ENCODE results near the gene NT5E.

NT5E gene

DNA sequence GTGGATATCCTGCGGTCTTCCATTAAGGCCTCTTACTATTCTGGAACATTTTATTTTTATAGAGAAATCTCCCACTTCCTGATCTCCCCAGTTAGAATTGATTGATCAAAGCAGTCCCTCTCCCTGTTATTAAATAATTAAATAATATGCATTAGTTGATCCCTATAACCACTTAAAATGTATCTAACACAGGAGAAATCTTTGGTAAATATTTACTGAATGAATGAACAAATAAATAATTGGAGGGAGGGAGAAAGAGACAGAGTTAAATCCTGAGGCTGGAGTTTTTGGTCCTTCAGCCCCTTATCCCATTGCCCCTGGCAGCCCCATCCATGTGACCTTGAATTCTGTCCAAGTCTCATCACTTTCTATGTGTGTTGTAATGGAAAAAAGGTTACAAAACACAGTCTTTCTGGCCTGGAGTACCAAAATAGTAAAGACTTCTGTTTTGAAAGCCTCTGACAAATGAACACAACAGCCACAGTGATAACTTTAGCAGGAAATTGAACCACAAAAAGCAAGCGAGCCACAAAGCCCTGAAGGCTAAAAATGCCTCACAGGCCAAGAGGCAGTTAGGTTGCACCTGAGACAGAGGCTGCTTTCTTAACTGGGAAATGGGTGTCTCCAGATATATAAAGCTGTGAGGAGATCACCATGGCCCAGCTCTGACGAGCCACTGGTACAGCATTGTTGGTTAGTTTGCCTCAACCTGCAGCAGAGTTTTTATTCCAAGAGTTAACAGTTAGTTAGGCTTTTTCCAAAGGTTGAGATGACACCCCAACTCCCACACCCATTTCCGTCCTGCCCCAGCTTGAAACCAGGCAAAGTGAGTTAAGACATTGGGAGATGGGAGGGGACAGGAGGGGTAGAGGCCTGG, 11.3 kb downstream of the NT5E start:
- no peak for DNase-seq

DNA sequence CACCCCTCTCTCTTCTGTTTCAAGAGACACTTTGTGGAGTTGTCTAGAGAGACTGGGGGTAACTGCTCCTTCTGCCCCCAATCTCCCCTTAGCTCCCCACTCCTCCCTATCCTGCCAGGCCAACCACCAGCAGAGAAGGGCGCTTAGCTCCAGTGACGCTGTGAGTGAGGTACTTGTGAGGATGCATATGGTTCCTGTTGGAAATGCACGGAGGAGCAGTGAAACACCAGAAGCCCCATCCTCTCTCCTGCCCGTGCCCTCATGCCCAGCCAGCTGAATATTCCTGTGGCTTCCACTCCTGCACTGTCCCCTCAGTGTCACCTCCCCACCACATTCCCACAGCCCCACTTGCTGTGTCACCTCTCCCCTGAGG, 11.9 kb downstream of the NT5E start:
- DNase-seq = no peak

DNA sequence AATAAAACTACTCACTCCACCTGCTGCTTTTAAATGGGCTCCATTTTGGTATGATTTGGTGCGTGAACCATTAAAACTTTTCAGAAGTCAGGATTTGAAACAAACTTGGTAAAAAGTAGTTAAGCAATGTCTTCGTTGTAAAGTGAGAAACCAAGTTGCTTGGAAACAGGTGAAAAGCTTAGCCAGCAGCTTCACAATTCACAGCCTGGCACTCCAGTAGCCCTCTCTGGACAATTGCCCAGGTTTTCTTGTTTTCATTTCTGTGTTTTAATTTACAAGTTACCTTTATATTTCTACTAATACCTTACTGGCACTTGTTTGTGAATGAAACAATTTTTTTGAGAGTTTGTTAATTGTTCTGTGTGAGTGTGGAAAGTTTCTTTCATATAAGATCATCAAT, 12.8 kb downstream of the NT5E start:
- no peak for DNase-seq

DNA sequence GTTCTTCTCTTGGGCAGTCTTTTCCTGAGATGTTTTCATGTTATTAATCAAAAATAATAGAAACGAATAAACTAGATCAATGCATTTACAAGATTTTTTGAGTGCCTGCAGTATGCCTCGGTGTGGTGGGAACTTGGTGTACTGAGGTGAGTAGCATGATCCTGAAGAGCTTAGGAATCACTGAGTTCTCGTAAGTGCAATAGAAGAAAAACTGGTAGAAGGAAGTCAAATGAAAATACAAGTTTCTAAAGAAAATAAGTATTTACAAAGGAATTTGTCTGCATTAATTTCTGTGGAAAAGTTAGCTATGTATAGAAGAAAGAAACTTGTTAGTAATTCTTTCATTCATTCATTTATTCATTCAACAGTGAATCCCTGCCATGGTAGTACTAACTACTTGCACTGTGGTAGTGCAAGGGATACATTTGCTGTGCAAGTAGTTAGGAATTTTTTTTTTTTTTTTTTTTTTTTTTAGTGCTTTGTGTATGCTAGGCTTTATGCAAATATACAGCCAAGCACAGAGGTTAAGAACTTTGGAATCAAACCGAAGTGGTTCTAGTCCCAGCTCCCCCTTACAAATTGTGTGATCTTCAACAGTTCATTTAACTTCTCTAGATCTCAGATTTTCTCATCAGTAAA, 13.9 kb downstream of the NT5E start:
- DNase-seq = no peak

DNA sequence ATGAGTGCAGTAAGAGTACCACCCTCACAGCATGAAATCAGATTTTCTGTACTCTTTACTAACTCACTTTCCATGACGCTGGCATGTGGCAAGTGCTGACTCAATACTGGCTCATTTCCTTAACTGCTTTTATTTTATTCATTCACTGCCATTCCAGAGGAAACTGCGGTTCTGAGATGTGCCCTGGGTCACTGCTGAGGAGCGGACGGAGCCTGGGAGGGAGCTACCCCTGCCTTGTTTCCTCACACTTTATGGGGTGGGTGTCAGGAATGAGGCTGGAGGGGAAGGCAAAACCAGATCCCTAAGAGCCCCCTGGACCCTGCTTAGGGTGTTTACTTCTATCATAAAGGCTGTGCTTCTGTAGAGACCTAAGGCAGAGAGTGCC, 14.4 kb downstream of the NT5E start:
- DNase-seq = no peak

DNA sequence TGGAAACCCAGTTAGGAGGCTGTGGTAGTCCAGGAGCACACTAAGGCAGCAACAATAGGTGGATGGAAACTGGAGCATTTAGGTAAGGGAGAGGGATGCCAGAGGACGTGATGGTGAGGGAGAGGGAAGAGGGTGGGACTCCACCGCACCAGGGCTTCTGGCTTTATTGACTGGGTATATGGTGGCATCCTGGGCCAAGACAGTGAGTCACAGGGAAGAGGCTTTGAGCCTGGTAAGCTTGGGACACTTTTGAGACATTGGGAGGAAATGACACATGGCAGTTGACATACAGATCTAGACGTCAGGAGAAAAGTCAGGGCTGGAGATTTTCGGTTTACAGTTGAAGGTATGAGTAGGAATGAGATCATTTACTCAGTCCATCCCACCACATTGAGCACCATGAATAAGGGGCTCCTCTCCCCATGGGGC, 14.9 kb downstream of the NT5E start:
- no peak for DNase-seq

DNA sequence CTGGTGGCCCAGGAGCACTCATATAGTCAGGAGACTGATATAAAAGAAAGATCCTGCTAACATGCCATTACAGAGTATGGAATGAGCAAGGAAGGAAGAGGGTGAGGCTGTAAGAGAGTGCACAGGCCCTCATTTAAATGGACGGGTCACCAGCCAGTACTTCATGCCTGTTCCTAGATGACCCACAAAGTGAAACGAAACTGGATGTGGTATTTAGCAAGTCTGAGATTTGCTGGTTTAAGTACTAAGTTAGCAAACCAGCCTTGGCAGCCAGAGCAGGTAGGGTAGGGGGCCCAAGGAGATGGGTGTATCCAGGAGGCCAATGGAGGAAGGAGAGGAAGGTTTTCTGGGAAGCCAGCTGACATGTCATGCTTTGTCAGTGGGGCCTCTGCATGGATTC, 15.9 kb downstream of the NT5E start:
- no peak for DNase-seq

DNA sequence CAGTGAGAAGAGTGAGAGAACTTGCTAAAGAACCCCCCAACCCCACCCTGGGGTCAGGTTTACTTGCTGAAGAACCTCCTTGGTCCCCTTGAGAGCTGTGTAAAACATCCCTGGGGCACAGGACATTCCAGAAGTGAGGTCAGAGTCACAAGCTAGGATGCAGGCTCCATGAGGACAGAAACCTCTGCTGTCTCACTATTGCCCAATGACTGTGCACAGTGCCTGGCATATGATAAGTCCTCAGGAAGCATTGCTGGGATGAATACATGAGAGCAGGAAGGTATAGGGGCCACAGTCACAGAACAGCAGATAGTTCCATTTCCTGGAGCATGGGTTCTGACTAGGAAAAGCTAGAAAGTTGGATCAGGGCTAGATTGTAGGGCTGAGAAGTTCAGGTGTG, 18.4 kb downstream of the NT5E start:
- no peak for DNase-seq

DNA sequence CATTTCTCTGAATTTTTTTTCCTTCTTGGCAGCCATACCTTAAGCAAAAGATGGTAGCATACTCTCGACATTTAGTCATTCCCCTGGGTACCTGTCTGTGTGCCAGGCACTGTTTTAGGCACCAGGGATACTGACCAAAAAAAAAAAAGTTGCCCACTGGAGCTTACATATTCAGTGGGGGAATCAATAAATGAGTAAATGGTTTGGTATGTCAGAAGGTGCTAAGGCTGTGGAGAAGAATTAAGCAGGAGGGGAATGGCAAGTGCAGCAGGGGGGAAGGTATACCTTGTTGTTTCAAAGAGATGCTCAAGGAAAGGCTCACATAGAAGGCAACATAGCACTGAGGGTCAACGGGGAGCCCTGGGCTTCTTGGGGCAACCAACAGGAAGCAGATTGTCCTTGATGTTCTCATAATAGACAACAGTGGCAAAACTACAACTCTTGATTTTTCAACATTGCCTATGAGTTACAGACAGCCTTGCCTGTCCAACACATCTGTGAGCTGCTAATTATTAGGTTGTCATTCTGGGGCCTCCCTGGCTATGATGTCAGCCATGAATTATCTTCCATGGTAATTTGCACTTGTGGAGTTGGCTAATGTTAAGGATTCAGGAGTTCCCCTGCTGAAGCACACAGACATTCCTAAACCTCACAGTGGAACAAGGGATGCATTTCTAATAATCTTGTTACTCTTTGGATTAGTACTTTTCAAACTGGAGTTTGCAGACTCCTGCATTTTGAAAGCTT, 19.6 kb downstream of the NT5E start:
- no peak for DNase-seq

DNA sequence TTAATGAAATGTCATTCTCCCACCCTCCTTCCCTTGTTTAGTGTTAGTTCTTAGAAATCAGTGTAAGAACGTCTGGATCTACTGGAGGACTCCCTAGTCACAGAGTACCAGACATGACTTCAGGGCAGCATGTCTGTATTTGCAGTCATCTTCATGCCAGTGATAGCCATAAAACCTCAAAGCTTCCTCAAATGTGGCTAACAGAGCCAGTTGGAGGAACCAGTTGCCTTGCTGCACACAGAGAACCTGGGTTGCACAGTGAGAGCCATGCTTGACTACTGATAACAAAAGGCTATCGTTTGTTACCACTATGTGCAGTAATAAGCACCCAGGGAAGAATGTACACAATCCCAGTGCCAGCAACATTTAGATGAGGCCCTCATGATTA, 20.1 kb downstream of the NT5E start:
- no peak for DNase-seq

DNA sequence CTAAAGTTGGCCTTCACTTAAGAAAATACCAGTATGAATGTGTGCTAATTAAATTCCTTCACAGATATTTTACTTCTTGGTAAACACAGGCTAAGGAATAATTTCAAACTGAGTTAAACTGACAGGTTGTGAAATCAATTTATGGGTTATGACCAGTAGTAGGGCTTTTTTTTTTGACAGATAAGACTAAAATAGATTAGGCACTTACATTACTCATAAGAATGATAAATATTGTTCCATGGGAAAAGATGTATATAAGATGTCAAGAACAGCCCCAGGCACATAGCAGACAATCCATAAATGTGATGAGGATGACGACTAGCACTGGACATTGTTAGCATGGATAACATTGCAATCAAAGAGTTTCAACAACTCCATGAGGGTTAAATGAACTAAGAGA, 22.9 kb downstream of the NT5E start:
- no peak for DNase-seq

DNA sequence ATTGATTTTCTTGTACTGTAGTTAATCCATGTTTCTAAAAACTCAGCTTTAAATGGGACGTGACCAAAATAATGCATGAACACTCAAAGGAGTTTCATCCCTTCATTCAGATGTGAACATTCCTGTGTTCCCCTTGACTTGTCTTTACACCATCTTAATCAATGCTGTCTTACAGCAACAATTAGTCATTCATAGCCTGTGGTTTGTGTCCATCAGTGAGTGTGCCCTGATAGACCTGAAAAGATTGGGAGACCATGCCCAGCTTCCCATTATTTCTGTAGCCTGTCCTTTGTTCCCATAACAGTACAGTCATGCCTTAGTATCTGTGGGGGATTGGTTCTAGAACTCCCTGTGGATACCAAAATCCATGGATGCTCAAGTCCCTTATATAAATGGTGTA, 23.9 kb downstream of the NT5E start:
- DNase-seq = no peak

DNA sequence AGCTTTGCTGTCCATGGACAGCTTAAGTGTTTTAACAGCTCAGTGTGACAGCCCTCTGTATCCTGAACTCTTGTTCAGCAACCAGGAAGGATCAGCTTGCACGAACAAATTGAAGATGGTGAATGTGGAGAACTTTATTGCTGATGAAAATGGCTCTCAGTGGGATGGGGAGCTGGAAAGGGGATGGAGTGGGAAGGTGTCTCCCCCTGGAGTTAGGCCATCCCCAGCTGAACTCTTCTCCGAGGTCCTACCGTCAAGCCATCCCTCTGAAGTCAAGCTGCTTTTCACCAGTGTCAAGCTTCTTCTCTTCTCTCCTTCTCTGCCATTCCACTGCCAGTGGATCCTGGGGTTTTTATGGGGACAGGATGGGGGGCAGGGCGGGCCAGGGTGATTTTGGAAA, 26.6 kb downstream of the NT5E start:
- no peak for DNase-seq

DNA sequence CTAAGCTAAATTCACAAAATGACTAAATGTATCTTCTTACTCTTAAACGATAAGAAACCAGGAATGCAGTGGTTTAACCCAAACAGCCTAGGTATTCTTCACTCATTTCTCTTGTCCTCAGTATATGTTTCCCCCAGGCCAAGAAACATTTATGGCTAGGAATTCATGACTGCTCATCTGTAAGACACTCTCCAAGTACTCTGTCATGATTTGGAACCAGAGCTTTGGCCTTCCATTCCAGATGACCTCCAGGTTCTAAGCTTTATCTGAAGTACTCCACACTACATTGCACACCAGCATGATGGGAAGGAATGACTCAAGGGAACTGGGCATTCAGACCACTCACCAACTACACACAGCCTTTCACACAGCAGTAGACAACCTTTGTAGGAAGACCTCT, 29.3 kb downstream of the NT5E start:
- DNase-seq = no peak

DNA sequence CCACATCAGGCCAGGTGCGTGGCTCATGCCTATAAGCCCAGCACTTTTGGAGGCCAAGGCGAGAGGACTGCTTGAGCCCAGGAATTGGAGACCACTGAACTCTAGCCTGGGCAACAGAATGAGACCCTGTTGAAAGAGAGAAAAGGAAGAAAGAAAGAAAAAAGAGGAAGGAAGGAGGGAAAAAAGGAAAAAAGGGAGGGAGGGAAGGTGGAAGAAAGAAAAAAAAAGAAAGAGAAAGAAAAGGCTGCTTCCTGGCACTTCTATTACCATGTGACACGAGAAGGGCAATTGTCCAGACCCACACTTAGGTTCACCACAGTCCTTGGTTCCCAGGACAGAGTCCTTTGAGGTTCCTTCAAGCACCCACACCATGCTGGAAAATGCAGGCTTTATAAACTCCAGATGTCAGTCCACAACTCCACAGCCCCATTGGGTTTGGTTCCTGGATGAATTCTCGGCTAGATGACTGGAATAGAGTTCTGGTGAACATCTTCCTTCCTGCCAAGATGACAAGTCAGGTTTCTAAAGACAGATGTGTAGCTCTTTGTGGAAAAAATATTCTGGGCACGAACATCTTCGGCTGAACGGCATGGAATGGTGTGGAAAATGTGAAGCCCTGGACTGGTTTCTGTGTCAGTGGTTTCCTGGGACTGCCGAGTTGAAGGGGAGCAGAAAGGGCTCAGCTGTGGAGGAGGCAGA, 32.5 kb downstream of the NT5E start:
- DNase-seq = no peak

DNA sequence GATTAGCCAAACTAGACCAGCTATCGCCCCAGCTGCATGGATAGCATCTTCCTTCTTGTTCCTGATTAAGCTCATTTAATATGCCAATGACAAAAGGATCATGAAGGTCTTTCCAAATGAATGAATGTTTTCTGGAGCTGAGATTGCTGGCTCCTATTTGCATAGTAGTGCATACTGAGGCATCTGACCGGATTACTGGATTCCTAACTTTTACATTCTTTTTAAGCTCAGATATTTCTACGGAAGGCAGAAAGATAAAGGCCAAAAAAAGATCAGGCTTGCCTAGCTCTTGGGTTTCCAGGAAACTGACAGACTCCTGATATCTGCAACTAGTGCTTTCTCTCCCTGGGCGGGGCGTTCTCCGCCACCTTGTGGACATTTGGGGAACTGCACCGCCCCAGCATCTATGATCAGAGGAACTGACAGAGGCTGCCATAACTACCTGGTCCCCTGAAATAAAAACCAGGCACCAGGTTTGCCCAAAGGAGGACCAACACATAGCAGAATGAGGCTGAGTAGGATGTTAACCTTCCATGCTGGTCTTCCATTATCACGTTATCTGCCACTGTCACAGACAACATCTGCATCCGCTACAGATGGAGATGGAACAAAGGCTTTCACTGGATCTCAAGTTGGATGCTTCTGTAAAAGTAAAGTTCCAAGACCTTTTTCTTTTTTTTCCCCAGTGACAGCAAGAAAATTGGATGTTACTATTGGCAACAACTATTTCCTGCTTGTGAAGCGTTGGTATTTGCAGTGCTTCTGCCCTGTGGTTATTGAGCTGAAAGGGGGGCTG, 33.2 kb downstream of the NT5E start:
- peak; percentile 43 for DNase-seq

DNA sequence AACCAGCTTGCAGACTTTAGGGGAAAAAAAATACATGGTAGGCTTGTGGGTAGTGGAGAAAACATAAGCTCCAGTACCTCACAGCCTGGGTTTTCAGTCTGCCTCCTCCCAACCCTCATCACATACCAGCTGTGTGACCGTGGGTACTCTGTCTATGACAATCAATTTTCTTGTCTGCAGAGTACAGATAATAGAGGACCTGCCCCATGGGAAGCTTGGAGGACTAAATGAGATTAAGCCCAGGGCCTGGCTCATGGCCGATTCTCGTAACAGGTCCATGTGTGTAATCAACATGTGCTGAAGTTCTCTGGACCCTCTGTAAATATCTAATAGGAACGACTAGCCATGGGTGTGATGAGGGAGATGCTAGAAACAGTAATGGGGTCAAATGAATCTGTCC, 34.0 kb downstream of the NT5E start:
- DNase-seq = no peak

DNA sequence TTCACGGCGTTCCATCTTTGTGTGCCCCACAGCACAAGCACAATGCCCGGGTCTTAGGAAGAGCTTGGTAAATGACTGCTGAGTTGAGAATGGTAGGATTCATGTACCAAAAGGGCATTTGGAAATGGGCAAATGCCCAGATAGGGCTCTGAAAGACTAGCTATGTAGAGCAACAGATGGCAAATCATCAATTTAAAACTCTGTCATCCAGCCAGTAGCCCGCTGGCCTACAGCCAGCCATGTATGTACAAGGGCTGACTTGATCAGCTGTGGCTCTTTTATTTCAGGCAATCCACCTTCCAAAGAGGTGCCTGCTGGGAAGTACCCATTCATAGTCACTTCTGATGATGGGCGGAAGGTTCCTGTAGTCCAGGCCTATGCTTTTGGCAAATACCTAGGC, 35.1 kb downstream of the NT5E start:
- no peak for DNase-seq

DNA sequence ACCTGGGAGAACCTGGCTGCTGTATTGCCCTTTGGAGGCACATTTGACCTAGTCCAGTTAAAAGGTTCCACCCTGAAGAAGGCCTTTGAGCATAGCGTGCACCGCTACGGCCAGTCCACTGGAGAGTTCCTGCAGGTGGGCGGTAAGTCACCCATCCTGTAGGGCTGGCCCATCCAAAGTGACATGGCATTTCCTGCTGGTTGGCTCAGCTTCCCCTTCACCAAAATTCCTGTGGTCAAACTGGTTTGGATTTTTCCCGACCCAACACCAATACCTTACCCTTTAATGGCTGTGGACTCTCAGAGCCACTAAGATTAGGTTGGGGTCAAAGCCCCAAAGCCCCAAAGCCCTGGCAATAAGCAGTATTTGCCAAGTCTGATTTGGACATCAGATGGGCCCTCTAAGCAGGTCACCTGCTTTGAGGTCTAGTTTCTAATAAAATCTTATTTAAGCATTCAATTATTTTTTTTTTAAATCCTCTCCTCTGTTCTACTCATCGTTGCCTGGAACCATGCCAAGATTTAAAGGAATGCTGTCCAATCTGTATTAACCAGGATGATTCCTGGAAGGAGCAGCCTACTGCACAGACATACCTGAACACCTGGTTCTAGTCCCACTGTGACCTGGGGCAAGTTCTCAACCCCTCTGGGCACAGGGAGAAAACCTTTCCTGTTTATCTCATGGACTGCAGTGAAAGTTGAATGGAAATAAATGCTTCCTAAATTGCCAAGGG, 40.8 kb downstream of the NT5E start:
- DNase-seq = no peak

DNA sequence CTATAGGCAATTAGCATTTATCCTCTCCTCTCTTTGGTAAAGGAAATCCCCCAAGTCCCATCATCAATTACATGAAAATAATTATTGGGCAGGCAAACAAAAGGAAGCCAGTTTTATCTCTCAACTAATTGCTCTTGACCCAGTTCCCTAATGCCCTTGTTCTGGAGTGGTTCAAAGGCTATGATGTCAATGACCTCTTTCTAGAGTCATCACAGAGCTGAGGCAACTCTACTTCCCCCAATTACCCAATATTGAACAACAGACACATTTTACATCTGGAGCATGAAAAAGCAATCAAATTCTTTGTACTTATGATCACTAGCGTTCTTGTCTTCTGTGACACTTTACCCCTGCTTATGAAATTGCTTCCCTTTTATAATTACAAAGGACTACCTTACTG, 43.5 kb downstream of the NT5E start:
- DNase-seq = no peak

DNA sequence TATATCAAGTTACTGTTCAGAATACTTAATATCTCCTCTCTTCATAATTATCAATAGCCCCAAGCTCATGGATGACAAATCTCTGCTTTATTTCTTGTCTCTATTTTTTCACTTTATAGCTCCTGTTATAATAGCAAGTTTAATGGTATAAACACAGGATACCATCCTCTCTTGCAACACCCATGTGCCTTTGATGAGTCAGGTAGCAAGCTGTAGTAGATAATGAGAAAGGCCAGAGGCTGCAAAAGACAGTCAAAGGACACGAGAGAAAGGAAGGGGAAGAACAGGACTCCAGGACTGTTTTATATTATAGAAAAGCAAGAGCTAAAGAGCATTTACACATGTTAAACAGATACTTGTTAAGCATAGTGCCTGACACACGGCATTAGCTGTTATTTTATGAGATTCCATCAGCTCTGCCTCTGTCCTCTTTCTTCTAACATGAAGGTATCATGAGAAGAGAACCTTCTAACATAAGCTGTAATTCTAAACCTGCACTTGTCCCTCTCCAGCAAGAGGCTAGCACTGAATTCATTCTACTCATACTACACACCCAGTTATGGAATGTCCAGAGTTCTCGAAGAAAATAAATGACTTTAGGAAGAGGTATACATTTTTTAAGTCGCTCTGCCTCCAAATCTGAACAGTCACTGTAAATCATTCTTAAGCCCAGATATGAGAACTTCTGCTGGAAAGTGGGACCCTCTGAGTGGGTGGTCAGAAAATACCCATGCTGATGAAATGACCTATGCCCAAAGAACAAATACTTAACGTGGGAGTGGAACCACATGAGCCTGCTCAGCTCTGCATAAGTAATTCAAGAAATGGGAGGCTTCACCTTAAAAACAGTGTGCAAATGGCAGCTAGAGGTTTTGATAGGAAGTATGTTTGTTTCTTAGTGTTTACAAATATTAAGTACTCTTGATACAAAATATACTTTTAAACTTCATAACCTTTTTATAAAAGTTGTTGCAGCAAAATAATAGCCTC, 45.0 kb downstream of the NT5E start:
- no peak for DNase-seq
